Epithelial cell of alveolus of lung (primary cell): ENCODE results near the gene ASB7. TPM values are rescaled to one million over a fixed set of nuclear protein-coding genes. Genes with fewer than 3 reads are reported as not detected.

Source experiments
- total RNA-seq: library from RNA; depleted of rRNA; stranded (reverse); fragments of >200 nt; gene quantifications from 2 replicates; pipeline ENCODE4 v1.2.1, GENCODE V29; 2015

Gene ASB7, protein sequence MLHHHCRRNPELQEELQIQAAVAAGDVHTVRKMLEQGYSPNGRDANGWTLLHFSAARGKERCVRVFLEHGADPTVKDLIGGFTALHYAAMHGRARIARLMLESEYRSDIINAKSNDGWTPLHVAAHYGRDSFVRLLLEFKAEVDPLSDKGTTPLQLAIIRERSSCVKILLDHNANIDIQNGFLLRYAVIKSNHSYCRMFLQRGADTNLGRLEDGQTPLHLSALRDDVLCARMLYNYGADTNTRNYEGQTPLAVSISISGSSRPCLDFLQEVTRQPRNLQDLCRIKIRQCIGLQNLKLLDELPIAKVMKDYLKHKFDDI
- 8.7 and 14.2 TPM in 2 replicates for total RNA-seq

GRCh38 chr15:100602064-100602822 lies at the start of gene ASB7, which contains the start of gene LINS1:
TSS of gene ASB7 (plus strand) at chr15:100602589. CDS start at chr15:100612217, 9,628 bp downstream.
TSS of gene LINS1 (minus strand) at chr15:100602184. CDS start at chr15:100580842, 21,342 bp downstream.

Other genes with a start within 250 kb of the ASB7 start
- not detected in 2 replicates for gene CERS3, start 73.6 kb upstream of the ASB7 start, total RNA-seq
- 6.1 and 21.6 TPM in 2 replicates for gene LINS1, start 405 bp upstream of the ASB7 start, total RNA-seq